ENCODE data around the gene TBC1D14.
"Not testable (repeated sequence)": the region's sequence is repeated elsewhere in the genome, so short reads cannot be mapped to it uniquely, and the experiment has no call there.

Gene TBC1D14

DNA sequence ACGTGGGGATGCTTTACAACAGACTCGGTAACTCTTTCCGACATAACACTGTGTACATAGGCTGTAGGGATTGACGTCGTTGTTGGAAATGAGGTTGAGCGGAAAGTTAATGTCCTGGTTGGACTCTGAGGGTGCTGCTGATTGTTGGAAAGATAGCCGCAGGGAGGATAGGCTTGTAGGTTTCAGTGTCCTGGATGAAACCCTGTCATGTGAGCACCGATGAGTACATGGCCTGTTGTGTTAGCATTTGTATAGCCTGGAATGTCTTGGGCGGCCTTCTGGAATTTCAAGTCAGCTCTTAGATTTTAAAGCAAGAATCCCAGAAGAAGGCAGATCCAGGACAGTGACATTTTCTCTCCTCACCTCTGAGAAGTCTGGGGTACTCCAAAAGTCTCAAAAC, 63.3 kb downstream of the TBC1D14 start:
- DNase-seq (ENCODE audit: low read depth, low spot score) = peak; percentile 89

- peak; percentile 86 for DNase-seq (ENCODE audit: low read depth, low spot score)
Measured at GRCh38 chr4:6974138-6974848, 64.7 kb downstream of the TBC1D14 start.

DNA sequence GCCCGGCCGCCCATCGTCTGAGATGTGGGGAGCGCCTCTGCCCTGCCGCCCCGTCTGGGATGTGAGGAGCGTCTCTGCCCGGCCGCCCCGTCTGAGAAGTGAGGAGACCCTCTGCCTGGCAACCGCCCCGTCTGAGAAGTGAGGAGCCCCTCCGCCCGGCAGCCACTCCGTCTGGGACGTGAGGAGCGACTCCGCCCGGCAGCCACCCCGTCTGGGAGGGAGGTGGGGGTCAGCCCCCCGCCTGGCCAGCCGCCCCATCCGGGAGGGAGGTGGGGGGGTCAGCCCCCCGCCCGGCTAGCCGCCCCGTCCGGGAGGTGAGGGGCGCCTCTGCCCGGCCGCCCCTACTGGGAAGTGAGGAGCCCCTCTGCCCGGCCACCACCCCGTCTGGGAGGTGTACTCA, 68.2 kb downstream of the TBC1D14 start:
- DNase-seq (ENCODE audit: low read depth, low spot score) = not testable (repeated sequence)

- DNase-seq (ENCODE audit: low read depth, low spot score) = no peak
Measured at GRCh38 chr4:6983544-6984142, 74.0 kb downstream of the TBC1D14 start.

DNA sequence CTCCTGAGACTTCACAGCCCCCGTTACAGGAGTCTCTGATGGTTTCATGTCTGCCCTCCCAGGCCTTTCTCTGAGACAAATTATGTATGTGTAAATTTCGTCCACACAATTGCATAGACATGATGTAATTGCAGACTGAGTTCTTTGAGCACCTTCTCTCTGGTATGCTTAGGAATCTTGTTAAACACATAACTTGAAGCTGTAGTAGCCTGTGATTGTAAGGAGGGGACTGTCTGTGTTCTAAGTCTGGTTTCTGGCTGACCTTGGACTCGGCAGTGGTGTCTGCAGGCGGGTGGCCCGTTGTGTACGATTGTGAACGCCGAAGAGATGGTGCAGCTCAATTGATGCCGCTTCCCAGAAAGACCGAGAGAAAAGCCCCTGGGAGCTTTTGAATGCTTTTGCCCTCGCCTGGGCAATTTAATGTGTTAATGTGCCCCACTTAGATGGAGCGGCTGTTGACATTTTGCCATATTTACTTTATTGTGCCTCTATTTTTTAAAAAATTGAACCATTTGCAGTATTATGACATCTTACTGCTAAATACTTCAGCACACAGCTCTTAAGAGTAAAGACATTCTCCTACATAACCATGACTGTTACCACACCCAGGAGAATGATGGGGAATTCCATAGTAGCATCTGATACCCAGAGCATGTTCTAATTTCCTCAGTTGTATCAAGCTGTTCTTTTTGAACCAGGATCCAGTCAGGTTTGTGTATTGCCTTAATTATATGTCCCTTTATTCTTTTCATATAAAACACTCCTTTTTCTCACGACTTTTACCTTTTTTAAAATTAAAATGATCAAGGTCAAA, 75.2 kb downstream of the TBC1D14 start:
- DNase-seq (ENCODE audit: low read depth, low spot score) = no peak

DNA sequence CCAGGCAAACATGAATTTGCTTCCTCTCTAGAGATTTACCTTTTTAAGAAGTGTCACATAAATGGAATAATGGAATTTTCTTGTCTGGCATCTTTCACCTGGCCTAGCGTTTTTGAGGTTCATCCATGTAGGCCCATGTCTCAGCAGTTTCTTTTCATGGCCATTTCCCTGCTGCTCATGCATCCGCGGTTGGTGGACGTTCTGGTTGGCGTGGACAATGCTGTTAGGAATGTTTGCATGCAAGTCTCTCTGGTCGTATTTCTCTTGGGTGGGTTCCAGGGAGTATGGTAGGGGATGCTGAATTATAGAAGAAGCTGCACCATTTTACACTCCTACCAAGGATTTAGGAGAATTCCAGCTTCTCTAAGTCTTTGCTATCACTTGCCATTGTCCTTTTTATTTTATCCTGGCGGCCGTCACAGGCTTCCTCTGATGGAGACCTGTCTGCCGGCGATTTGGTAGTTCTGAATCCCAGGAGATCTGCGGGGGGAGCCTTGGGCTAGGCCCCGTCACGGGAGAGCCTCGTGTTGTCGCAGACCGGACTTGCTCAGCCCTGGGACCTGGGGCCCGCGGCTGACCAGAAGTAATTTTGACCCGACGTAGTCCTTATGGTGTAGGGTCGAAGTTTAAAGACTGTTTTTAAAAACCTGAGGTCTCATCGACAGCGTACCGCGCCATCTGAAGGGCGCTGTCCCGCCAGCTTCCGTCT, 76.6 kb downstream of the TBC1D14 start:
- no peak for DNase-seq (ENCODE audit: low read depth, low spot score)

DNA sequence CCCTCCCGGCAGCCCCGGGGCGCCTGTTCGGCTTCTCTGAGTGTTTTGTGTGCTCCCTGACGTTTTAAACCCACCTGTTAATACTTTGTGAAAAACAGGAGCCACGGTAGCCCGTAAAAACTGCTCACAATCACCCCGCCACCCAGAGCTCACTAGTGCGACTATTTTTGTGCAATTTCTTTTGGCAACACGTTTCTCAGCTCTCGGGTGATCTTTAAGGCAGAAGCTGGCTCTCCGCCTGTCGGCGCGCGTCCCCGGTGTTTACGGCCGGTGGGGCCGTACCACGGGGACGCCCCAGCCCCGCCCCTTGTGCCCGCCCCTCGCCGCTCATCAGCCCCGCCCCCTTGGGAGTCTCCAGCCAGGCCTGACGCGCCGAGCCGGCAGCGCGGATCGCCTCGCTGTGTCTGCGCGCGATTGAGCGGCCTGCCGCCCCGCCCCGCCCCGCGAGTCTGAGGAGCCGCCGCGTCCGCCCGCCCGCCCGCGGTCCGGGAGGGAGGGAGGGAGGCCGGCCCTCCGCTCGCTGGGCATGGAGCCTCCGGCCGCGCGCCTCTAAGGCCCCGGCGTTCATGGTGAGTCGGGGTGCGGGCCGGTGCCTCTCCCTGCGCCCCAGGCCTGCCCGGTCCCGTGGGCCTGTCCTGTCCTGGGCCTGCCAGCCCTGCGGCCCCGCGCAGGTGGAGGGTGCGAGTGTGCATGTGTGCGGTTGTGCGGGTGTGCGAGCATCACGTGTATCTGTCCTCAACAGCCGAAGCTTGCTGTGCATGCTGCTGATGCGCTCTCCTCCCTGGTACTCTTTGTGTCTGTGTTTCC, 77.4 kb downstream of the TBC1D14 start:
- DNase-seq (ENCODE audit: low read depth, low spot score) = no peak

DNA sequence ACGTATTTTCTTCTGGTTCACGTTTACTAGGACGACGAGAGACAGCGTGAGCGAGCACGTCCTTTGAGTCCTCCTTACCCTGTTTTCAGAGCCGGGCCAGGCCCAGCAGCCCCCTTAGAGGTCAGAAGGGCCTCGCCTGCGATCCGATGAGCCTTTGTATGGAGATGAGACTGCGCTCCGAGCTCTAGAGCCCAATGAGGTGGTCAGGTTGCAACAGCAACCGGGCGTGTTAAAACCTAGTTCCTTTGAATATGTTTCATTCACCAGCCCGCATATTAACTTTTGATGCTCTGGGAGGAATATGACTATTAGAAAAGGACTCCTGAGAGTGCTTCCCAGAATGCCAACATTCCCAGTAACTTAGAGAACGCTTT, 77.9 kb downstream of the TBC1D14 start:
- no peak for DNase-seq (ENCODE audit: low read depth, low spot score)

- DNase-seq (ENCODE audit: low read depth, low spot score) = no peak
Measured at GRCh38 chr4:6988016-6988715, 78.5 kb downstream of the TBC1D14 start.

DNA sequence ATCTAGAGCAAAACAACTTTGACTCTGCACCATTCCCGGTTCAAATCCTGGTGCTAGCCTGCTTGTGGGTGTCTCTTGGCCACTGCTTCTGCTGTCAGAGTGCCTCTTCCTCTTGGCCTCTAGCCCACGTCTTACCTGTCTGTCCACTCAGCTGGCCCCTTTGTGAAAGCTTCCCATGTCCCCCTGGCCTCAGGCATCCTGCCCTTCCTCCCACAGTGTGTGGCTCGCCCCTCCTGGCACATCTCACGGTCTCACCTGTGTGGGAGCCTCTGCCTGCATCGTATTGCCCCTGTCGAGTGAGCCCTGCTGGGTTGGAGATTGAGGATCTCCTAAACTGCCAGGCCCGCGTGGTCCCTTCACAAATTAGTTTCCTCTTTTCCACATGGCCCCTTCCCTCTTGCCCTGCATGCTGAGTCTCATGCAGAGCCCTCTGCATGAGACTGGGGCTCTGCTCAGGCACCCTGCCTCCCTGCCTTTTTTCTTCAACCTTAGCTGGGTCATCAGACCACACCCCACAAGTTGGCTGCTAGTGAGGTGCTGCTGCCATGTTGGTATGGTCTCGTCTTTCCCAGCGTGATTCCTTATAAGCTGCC, 79.8 kb downstream of the TBC1D14 start:
- no peak for DNase-seq (ENCODE audit: low read depth, low spot score)

GRCh38 chr4:6990661-6991060, 81.0 kb downstream of the TBC1D14 start:
- DNase-seq (ENCODE audit: low read depth, low spot score) = no peak

DNA sequence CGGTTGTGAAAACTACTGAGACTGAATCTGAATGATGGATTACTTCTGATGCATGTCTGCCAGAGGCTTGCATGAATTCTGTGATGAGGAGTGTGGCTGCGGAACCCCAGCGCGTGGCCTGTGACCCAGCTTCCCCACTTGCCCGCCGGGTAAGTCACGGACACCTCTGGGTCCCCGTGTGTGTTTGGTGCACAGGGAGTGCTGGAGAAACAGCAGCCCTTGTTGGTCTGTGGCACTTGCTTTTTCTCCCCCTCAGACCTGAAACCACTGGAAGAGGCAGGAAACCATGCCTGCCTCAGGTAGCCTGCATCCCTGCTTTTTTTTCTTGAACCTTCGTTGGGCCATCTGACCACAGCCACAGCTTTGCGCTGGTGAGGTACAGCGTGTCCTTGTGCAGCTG, 81.6 kb downstream of the TBC1D14 start:
- no peak for DNase-seq (ENCODE audit: low read depth, low spot score)

DNA sequence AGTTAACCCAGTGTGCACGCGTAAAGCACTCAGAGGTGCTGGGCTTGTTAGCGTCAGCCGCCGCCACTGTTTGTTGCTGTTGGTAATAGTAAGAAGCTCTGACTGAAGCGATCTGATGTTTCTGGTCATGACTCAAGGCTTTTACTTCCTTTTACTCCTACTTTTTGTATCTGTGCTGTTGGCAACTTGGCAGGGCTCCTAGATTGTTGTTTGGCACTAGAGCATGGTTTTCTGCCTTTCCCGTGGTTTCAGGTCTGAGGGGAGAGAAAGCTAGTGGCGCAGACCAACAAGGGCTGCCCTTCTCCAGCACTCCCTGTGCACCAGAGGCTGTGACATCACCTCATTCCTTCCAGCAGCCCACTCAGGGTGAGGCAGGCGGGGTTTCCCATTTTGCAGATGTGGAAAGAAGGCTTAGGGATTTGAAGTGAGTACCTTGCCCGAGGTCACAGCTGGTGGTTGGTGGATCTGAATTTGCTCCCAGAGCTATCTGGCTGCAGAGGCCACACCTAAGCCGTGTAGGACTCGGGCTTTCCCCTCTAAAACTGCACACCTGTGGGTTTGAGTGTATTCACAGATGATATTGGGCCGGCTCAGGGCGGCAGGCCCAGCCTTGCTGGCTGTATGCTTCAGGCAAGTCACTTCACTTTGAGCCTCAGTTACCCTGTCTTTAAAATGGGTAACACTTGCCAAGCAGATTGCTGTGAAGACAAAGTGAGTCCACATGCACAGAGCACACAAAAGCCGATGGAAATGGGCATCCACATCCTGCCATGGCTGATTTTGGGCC, 82.3 kb downstream of the TBC1D14 start:
- no peak for DNase-seq (ENCODE audit: low read depth, low spot score)

- no peak for DNase-seq (ENCODE audit: low read depth, low spot score)
Measured at GRCh38 chr4:6992728-6993677, 83.4 kb downstream of the TBC1D14 start.

- DNase-seq (ENCODE audit: low read depth, low spot score) = no peak
Measured at GRCh38 chr4:6996481-6996880, 86.9 kb downstream of the TBC1D14 start.

GRCh38 chr4:6999172-7000086, 89.8 kb downstream of the TBC1D14 start:
- no peak for DNase-seq (ENCODE audit: low read depth, low spot score)

Data from iPS DF 19.7 (cell line).